H1 (cell line): Measurements from ENCODE around the gene CLTCL1. TPM values are rescaled to one million over a fixed set of nuclear protein-coding genes. Genes with fewer than 3 reads are reported as not detected.

Experiments used
- CTCF ChIA-PET: fragments of 300-600 bp; sonication (Branson Sonifier 250); formaldehyde crosslinking; loops from one replicate; lab custom pipeline; 2021; ENCODE audit not compliant: partially characterized antibody; lab: Charles Lee
- POLR2A ChIA-PET: fragments of 300-600 bp; sonication (Branson Sonifier 250); formaldehyde crosslinking; loops from one replicate; lab custom pipeline; 2021; ENCODE audit warnings: inconsistent platforms; ENCODE audit not compliant: partially characterized antibody; lab: Charles Lee
- DNase-seq, 2 experiments: peaks; one replicate each; pipeline versions ENCODE4 v3.0.0 to v3.0.0-alpha.2; 2010 to 2022; ENCODE audit warnings: low spot score in 2 of 2, low read depth in 1 of 2, mixed read lengths in 1 of 2
- FAIRE-seq: peaks from 2 replicates; lab custom pipeline; 2011; peaks lifted over from hg19 to GRCh38; lab: Jason Lieb, UNC
- H2AFZ ChIP-seq: 2 replicates; pipeline ENCODE4 v1.8.1; 2012; ENCODE audit warnings: low read length, inconsistent platforms
- H2AK5ac ChIP-seq: 2 replicates; pipeline ENCODE4 v1.6.1; 2013; ENCODE audit warnings: low read depth, low read length
- H2BK120ac ChIP-seq: replicated peaks from 2 replicates; pipeline ENCODE3; 2013; ENCODE audit warnings: low read depth, low read length, inconsistent platforms
- H2BK12ac ChIP-seq: 2 replicates; pipeline ENCODE4 v1.6.1; 2013; ENCODE audit warnings: low read depth, low read length
- H2BK15ac ChIP-seq: 2 replicates; pipeline ENCODE4 v1.6.1; 2013; ENCODE audit warnings: low read length
- H2BK20ac ChIP-seq: 2 replicates; pipeline ENCODE4 v1.6.1; 2013; ENCODE audit warnings: low read length
- H2BK5ac ChIP-seq: 2 replicates; pipeline ENCODE4 v1.6.1; 2013; ENCODE audit warnings: low read depth, low read length
- H3K14ac ChIP-seq: 2 replicates; pipeline ENCODE4 v1.6.1; 2013; ENCODE audit warnings: inconsistent platforms; ENCODE audit not compliant: insufficient read length
- H3K18ac ChIP-seq: 2 replicates; pipeline ENCODE4 v1.6.1; 2013; ENCODE audit warnings: low read length; ENCODE audit errors: extremely low read depth
- H3K23ac ChIP-seq: 2 replicates; pipeline ENCODE4 v1.6.1; 2013; ENCODE audit warnings: inconsistent platforms; ENCODE audit not compliant: insufficient read length
- H3K23me2 ChIP-seq: 2 replicates; pipeline ENCODE4 v1.6.1; 2013; ENCODE audit warnings: low read depth, low read length
- H3K27ac ChIP-seq: 2 replicates; pipeline ENCODE4 v1.6.1; 2011; ENCODE audit warnings: low read depth, low read length, inconsistent platforms
- H3K27me3 ChIP-seq, 4 experiments: replicated peaks in 1 of 4; 1 replicate in 1 of 4; 2 replicates in 3 of 4; pipeline versions ENCODE4 v1.6.1 to v1.8.1; 2011 to 2013; ENCODE audit warnings: low read length in 3 of 4, mild to moderate bottlenecking in 3 of 4, inconsistent platforms in 2 of 4, mixed read lengths in 2 of 4, moderate library complexity in 1 of 4; ENCODE audit not compliant: control insufficient read depth in 3 of 4, insufficient read depth in 3 of 4; ENCODE audit errors: extremely low read depth in 1 of 4
- H3K36me3 ChIP-seq, 4 experiments: 2 replicates each; pipeline versions ENCODE4 v1.6.1 to v1.8.1; 2011 to 2013; ENCODE audit warnings: mild to moderate bottlenecking in 4 of 4, low read length in 3 of 4, moderate library complexity in 2 of 4, control low read depth in 1 of 4, inconsistent platforms in 1 of 4; ENCODE audit not compliant: insufficient read depth in 4 of 4, control insufficient read depth in 2 of 4
- H3K4ac ChIP-seq: replicated peaks from 2 replicates; pipeline ENCODE3; 2013; ENCODE audit warnings: low read length, low read depth, mixed read lengths, inconsistent platforms; ENCODE audit not compliant: insufficient read length
- H3K4me1 ChIP-seq, 4 experiments: replicated peaks in 1 of 4; 1 replicate in 1 of 4; 2 replicates in 3 of 4; pipeline versions ENCODE4 v1.6.1 to v1.8.1; 2011 to 2013; ENCODE audit warnings: low read length in 3 of 4, inconsistent platforms in 2 of 4, mixed read lengths in 1 of 4; ENCODE audit not compliant: insufficient read depth in 4 of 4, control insufficient read depth in 3 of 4
- H3K4me2 ChIP-seq, 2 experiments: 2 replicates each; pipeline versions ENCODE4 v1.6.1 to v1.8.1; 2011 to 2013; ENCODE audit warnings: low read depth in 2 of 2, low read length in 2 of 2, control low read depth in 1 of 2, inconsistent platforms in 1 of 2, mild to moderate bottlenecking in 1 of 2; ENCODE audit not compliant: insufficient read depth in 1 of 2
- H3K4me3 ChIP-seq, 4 experiments: fragments of 200-600, 300-600 bp in 1 of 4; sonication (generic), shearing (Covaris generic), sonication (Bioruptor Twin) in 1 of 4; 2 replicates each; pipeline versions ENCODE4 v1.5.1 to v1.8.1; 2011 to 2016; ENCODE audit warnings: low read length in 4 of 4, low read depth in 3 of 4, control low read depth in 2 of 4, inconsistent platforms in 2 of 4, mild to moderate bottlenecking in 2 of 4, mixed read lengths in 1 of 4, moderate library complexity in 1 of 4; ENCODE audit not compliant: insufficient read depth in 2 of 4; ENCODE audit errors: extremely low read depth in 1 of 4
- H3K56ac ChIP-seq: replicated peaks from 2 replicates; pipeline ENCODE3; 2013; ENCODE audit warnings: low read depth, mild to moderate bottlenecking, mixed read lengths, low read length, inconsistent platforms; ENCODE audit not compliant: insufficient read length
- H3K79me1 ChIP-seq: 2 replicates; pipeline ENCODE4 v1.6.1; 2013; ENCODE audit warnings: low read depth, low read length, control low read depth
- H3K79me2 ChIP-seq, 2 experiments: 2 replicates each; pipeline versions ENCODE4 v1.6.1 to v1.8.1; 2012 to 2013; ENCODE audit warnings: low read length in 2 of 2, mild to moderate bottlenecking in 2 of 2, inconsistent platforms in 1 of 2; ENCODE audit not compliant: insufficient read depth in 2 of 2, control insufficient read depth in 1 of 2
- H3K9ac ChIP-seq, 4 experiments: replicated peaks in 1 of 4; 1 replicate in 1 of 4; 2 replicates in 3 of 4; pipeline versions ENCODE4 v1.6.1 to v1.8.1; 2011 to 2013; ENCODE audit warnings: low read depth in 3 of 4, low read length in 3 of 4, control low read depth in 2 of 4, mild to moderate bottlenecking in 2 of 4, moderate library complexity in 2 of 4, inconsistent platforms in 1 of 4; ENCODE audit errors: extremely low read depth in 1 of 4
- H3K9me3 ChIP-seq, 2 experiments: 2 replicates each; pipeline versions ENCODE4 v1.6.1 to v1.8.1; 2012 to 2013; ENCODE audit warnings: mild to moderate bottlenecking in 2 of 2, moderate library complexity in 2 of 2, control low read depth in 1 of 2, inconsistent platforms in 1 of 2, low read depth in 1 of 2, low read length in 1 of 2, mixed read lengths in 1 of 2; ENCODE audit not compliant: insufficient read depth in 2 of 2
- H4K20me1 ChIP-seq, 2 experiments: replicated peaks in 1 of 2; 2 replicates each; pipeline versions ENCODE3 to v1.8.1; 2011 to 2013; ENCODE audit warnings: inconsistent platforms in 2 of 2, low read length in 2 of 2, mild to moderate bottlenecking in 1 of 2; ENCODE audit not compliant: insufficient read depth in 2 of 2, control insufficient read depth in 1 of 2
- H4K5ac ChIP-seq: 2 replicates; pipeline ENCODE4 v1.6.1; 2013; ENCODE audit warnings: low read length, low read depth, mixed read lengths, inconsistent platforms; ENCODE audit not compliant: insufficient read length
- H4K8ac ChIP-seq: 2 replicates; pipeline ENCODE4 v1.8.0; 2013; ENCODE audit warnings: mild to moderate bottlenecking, moderate library complexity, low read length, inconsistent platforms; ENCODE audit not compliant: insufficient read depth; ENCODE audit errors: extremely low read depth
- H4K91ac ChIP-seq: replicated peaks from 2 replicates; pipeline ENCODE3; 2013; ENCODE audit warnings: low read length, mixed read lengths, inconsistent platforms; ENCODE audit not compliant: insufficient read length
- BACH1 ChIP-seq: IDR thresholded peaks from 2 replicates; pipeline ENCODE4 v1.6.1; 2012; ENCODE audit warnings: low read length, improper control_type of control experiment
- CBX5 ChIP-seq: fragments of 300-800, 300-1000 bp; sonication (generic); IDR thresholded peaks from 2 replicates; pipeline ENCODE4 v1.7.1; 2016; ENCODE audit warnings: antibody characterized with exemption, low read length, low read depth
- HDAC6 ChIP-seq: IDR thresholded peaks from one replicate; pipeline ENCODE4 v1.7.1; 2012; ENCODE audit warnings: low read depth, mild to moderate bottlenecking, inconsistent platforms, low read length, moderate library complexity
- PHF8 ChIP-seq: fragments of 200-600 bp; sonication (generic); conservative IDR thresholded peaks from 2 replicates; pipeline ENCODE4 v1.7.1; 2012; ENCODE audit warnings: low read depth, mild to moderate bottlenecking, inconsistent platforms, low read length, moderate library complexity
- RFX5 ChIP-seq: IDR thresholded peaks from 2 replicates; pipeline ENCODE4 v1.6.1; 2011; ENCODE audit warnings: low read depth, low read length, improper control_type of control experiment, borderline replicate concordance
- RXRA ChIP-seq: IDR thresholded peaks from 2 replicates; pipeline ENCODE4 v1.6.1; 2011; ENCODE audit warnings: low read depth, mild to moderate bottlenecking, low read length, moderate library complexity; ENCODE audit not compliant: insufficient read depth
- SIX5 ChIP-seq: IDR thresholded peaks from 2 replicates; pipeline ENCODE4 v1.6.1; 2011; ENCODE audit warnings: mild to moderate bottlenecking, low read depth, low read length
- WGBS, 2 experiments: shearing (Covaris generic) in 1 of 2; methylation state at CpG; one replicate each; pipeline versions ENCODE4 v1.1.6 to v1.1.7; 2013 to 2015; ENCODE audit warnings: low lambda C conversion rate in 2 of 2, mixed read lengths in 2 of 2, inconsistent platforms in 1 of 2, low coverage in 1 of 2, missing lambda C conversion rate in 1 of 2; ENCODE audit not compliant: insufficient replicate concordance in 2 of 2, insufficient coverage in 1 of 2, insufficient read length in 1 of 2; ENCODE audit errors: extremely low coverage in 1 of 2, missing lambda C conversion rate in 1 of 2; 5-methylcytosine and 5-hydroxymethylcytosine counted together
- polyA plus RNA-seq, 7 experiments: library from polyadenylated mRNA; depleted of rRNA in 3 of 7; stranded (reverse) in 5 of 7; unstranded in 2 of 7; fragments of >200 nt in 5 of 7; fragments of 200-250 nt in 2 of 7; gene quantifications; 1 replicate in 5 of 7; 2 replicates in 1 of 7; 4 replicates in 1 of 7; pipeline versions ENCODE4 v1.2.1 to v1.2.3, GENCODE V29; 2011 to 2013; ENCODE audit warnings: missing spikeins in 2 of 7, mixed read lengths in 2 of 7
- total RNA-seq: library from RNA; stranded (reverse); fragmentation: NEBNext Ultra II Directional; extraction: Animal tissue kit (Norgen Biotek cat#: 25700); gene quantifications from 2 replicates; pipeline ENCODE4 v1.2.1, GENCODE V29; 2021
- TF ChIP-seq, protein P1 (sequence below): IDR thresholded peaks from 2 replicates; pipeline ENCODE4 v1.6.1; 2012; ENCODE audit warnings: inconsistent platforms
- TF ChIP-seq, protein P2 (sequence below), 3 experiments: IDR thresholded peaks; 1 replicate in 2 of 3; 2 replicates in 1 of 3; pipeline versions ENCODE4 v1.5.1 to v1.6.1; 2011; ENCODE audit warnings: low read length in 3 of 3, mild to moderate bottlenecking in 3 of 3, inconsistent platforms in 2 of 3, low read depth in 1 of 3, moderate library complexity in 1 of 3; ENCODE audit not compliant: insufficient read depth in 1 of 3; ENCODE audit errors: control extremely low read depth in 1 of 3
- TF ChIP-seq, protein P3 (sequence below): IDR thresholded peaks from 2 replicates; pipeline ENCODE4 v1.6.1; 2012; ENCODE audit warnings: inconsistent platforms

The CLTCL1 gene
- total and polyA plus RNA-seq, 2 of the 8 experiments (the other 6 are each of a cell fraction or from before 2014, with no cell fraction given) = 12.4 to 17.0 TPM

DNA sequence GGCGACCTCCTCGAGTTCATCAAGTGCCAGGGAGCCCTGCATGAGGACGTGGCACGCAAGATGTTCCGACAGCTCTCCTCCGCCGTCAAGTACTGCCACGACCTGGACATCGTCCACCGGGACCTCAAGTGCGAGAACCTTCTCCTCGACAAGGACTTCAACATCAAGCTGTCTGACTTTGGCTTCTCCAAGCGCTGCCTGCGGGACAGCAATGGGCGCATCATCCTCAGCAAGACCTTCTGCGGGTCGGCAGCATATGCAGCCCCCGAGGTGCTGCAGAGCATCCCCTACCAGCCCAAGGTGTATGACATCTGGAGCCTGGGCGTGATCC, 159.9 kb downstream of the CLTCL1 start:
- Histone ChIP-seq H3K9me3 (no peaks in the 10 kb centered on the region), H3K79me1 (no peaks in the 10 kb centered on the region), H3K23me2 (no peaks in the 10 kb centered on the region), H3K79me2 (no peaks in the 10 kb centered on the region), H2BK15ac (no peak overlapping the region), H3K56ac (no peak overlapping the region), H3K27me3 (0 out of 7 replicates have a peak, but pooled peaks cover 0 to 2% (median under 1%) of the 10 kb centered on the region in 4 experiments), H3K23ac (no peak overlapping the region), H2AFZ (no peak overlapping the region), H3K4ac (no peak overlapping the region), H2BK5ac (peak overlapping the region; percentile 2; the same call in 1 of the 2 replicates), H3K14ac (no peak overlapping the region), H2BK12ac (no peak overlapping the region), H3K36me3 (peaks cover 2 to 19% (median 5%) of the 10 kb centered on the region in 4 experiments; a peak in 5 of 8 replicates), H2BK120ac (no peak overlapping the region), H3K4me1 (no peaks in the 10 kb centered on the region), H2AK5ac (no peak overlapping the region), H4K20me1 (peaks cover 3 to 4% of the 10 kb centered on the region in 2 experiments), H4K5ac (no peak overlapping the region), H3K4me2 (no peak overlapping the region), H4K8ac (peak overlapping the region; percentile 29; the same call in 1 of the 2 replicates), H3K9ac (no peak overlapping the region; a peak in 1 of 7 replicates), H3K27ac (no peak overlapping the region), H2BK20ac (no peak overlapping the region), H4K91ac (no peak overlapping the region), H3K18ac (no peak overlapping the region), H3K4me3 (no peak overlapping the region)
- 94% methylated on average over 19 of the region's 19 CpGs; no CpG with 5 or more reads in 1 of the 2 experiments for WGBS, 2 experiments
- no peak for DNase-seq
- ChIA-PET CTCF (interaction anchor here (1.5 to 2.1 kb wide), 3 partner anchors 10 to 16 kb away, joined by 3 to 7 read pairs (median 4); partner anchors contain the start of gene DGCR2), POLR2A (interaction anchor here (3.6 to 5.3 kb wide), 2 partner anchors 9 to 12 kb away, joined by 15 to 24 read pairs; partner anchors contain the start of genes DGCR2 and ESS2)
- no peak for FAIRE-seq
- no peak for TF ChIP-seq CBX5
- no peak for TF ChIP-seq HDAC6
- TF ChIP-seq, protein P1, sequence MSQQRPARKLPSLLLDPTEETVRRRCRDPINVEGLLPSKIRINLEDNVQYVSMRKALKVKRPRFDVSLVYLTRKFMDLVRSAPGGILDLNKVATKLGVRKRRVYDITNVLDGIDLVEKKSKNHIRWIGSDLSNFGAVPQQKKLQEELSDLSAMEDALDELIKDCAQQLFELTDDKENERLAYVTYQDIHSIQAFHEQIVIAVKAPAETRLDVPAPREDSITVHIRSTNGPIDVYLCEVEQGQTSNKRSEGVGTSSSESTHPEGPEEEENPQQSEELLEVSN = no peak
- TF ChIP-seq SIX5 = no peak
- no peak for TF ChIP-seq PHF8
- TF ChIP-seq, protein P2, sequence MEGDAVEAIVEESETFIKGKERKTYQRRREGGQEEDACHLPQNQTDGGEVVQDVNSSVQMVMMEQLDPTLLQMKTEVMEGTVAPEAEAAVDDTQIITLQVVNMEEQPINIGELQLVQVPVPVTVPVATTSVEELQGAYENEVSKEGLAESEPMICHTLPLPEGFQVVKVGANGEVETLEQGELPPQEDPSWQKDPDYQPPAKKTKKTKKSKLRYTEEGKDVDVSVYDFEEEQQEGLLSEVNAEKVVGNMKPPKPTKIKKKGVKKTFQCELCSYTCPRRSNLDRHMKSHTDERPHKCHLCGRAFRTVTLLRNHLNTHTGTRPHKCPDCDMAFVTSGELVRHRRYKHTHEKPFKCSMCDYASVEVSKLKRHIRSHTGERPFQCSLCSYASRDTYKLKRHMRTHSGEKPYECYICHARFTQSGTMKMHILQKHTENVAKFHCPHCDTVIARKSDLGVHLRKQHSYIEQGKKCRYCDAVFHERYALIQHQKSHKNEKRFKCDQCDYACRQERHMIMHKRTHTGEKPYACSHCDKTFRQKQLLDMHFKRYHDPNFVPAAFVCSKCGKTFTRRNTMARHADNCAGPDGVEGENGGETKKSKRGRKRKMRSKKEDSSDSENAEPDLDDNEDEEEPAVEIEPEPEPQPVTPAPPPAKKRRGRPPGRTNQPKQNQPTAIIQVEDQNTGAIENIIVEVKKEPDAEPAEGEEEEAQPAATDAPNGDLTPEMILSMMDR (IDR thresholded peaks at IDR 0.05; ENCODE audit: control extremely low read depth in 1 of 3, insufficient read depth in 1 of 3, low read depth in 1 of 3, low read length in 3 of 3) = no peak
- no peak for TF ChIP-seq BACH1
- TF ChIP-seq RXRA = no peak
- TF ChIP-seq RFX5 = no peak
- TF ChIP-seq, protein P3, sequence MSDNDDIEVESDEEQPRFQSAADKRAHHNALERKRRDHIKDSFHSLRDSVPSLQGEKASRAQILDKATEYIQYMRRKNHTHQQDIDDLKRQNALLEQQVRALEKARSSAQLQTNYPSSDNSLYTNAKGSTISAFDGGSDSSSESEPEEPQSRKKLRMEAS = no peak
